PC-3 (cell line): ENCODE results near the gene IGF2BP2.

Source experiments
- CTCF ChIP-seq: fragments of 300-600 bp; sonication (generic); conservative IDR thresholded peaks from 2 replicates; pipeline ENCODE4 v1.5.1; 2017; ENCODE audit warnings: antibody characterized with exemption, low read depth, mild to moderate bottlenecking, low read length
- EZH2 ChIP-seq: fragments of 300-600 bp; sonication (generic); IDR thresholded peaks from one replicate; pipeline ENCODE4 v1.6.1; 2017; ENCODE audit warnings: antibody characterized with exemption, mild to moderate bottlenecking, low read length; ENCODE audit not compliant: unreplicated experiment
- EZH2phosphoT487 ChIP-seq: fragments of 300-600 bp; sonication (generic); IDR thresholded peaks from 2 replicates; pipeline ENCODE4 v1.6.1; 2018; ENCODE audit warnings: mild to moderate bottlenecking, antibody characterized with exemption, low read length, borderline replicate concordance

GRCh38 chr3:185758912-185759311 lies 65.9 kb downstream of the IGF2BP2 start:
- TF ChIP-seq EZH2phosphoT487: no peak
- TF ChIP-seq CTCF: no peak
- TF ChIP-seq EZH2: no peak
